Measurements from ENCODE around the gene ASPSCR1.

DNA sequence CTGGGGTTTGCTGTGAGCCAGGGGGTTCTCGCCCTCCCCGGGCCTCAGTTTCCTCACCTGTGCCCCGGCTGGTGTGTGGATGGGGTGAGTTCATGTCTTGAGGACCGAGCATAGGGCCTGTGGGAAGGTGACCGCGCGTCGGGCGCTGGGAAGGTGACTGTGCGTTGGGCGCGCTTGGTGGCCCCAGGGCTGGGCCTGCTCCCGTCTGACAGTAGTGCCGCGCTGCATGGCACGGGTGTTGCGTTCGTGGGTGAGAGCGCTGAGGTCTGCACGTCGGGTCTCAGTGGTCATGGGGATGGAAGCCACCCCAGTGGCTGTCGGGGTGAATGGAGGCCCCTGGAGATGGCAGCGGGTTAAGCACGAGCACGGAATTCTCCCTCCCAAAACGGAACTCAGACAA lies 9.2 kb downstream of the ASPSCR1 start:
- no peak for TF ChIP-seq POLR2AphosphoS5 (IDR thresholded peaks at IDR 0.05; ENCODE audit: low read depth, low read length)
- TF ChIP-seq POLR2A (IDR thresholded peaks at IDR 0.05; ENCODE audit: low read depth, low read length), result no peak
- no peak for TF ChIP-seq TAF1 (IDR thresholded peaks at IDR 0.05; ENCODE audit: low read depth, low read length)
- TF ChIP-seq SPI1 (IDR thresholded peaks at IDR 0.05; ENCODE audit: low read depth, low read length), result no peak

Measured in GM12891 (cell line).